HG02973 (cell line): ENCODE results near the gene ASCL5.

Experiments
- ATAC-seq: cut with Tn5 transposase; IDR thresholded peaks from one replicate; pipeline ENCODE4 v1.9.1; 2021; ENCODE audit warnings: moderate library complexity; ENCODE audit not compliant: unreplicated experiment

ASCL5 gene

GRCh38 chr1:201136355-201137023 lies 9.5 kb upstream of the ASCL5 start:
- no peak for ATAC-seq

DNA sequence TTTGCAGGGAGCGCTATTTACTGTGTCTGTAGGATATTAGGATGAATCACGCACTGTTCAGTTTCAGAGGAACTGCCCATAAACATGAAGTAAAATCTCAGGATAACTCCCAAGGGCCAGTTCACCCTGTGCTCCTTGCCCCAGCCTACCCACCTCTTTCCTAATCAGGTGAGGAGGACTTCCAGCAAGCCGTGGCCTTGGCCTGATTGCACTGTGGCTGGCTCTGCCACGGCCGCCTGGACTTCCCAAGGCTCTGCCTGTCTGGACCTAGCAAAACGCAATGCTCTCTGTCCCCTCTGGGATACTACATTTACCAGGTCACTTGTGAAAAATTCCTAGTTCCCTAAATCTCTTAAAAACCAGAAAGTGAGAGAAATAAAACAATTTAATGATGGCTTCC lies 7.4 kb upstream of the ASCL5 start:
- ATAC-seq: no peak

DNA sequence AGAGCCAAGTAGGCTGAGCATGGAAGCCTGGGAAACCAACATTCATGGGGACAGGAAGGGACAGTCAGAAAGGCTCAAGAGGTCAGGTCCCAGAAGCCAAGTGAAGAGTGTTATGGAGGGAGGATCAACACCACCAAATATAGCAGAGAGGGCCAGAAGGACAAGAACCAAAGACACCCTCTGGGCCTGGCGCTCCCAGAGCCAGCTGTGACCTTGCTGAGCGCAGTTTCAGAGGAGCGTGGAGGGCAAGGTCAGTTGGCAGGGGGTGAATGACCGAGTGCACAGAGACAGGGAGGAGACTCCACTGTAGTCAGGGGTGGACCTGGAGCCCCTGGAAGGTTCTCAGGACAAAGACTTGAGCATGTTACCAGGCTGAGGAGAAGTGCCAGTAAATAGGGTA lies 4.4 kb upstream of the ASCL5 start:
- ATAC-seq: no peak

GRCh38 chr1:201128962-201129361 lies 2.0 kb upstream of the ASCL5 start:
- ATAC-seq: no peak

- no peak for ATAC-seq
Measured at GRCh38 chr1:201128476-201128875, 1.5 kb upstream of the ASCL5 start.

GRCh38 chr1:201127755-201128455 lies 921 bp upstream of the ASCL5 start:
- no peak for ATAC-seq

DNA sequence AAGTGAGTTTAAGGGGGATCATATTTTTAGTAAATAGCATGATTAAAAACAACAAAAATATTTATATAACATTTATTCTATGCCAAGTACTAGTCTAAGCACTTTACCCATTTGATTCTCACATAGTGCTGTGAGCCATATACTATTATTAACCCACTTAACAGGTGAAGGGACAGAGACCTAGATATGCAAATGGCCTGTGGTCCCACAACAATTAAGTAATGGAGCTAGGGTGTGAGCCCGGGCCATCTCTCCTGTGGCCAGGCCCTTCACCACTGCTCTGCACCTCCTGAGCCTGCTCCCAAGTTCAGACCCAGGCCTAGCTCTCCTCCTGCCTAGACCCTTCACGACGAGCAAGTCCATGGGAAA lies 537 bp downstream of the ASCL5 start:
- no peak for ATAC-seq

DNA sequence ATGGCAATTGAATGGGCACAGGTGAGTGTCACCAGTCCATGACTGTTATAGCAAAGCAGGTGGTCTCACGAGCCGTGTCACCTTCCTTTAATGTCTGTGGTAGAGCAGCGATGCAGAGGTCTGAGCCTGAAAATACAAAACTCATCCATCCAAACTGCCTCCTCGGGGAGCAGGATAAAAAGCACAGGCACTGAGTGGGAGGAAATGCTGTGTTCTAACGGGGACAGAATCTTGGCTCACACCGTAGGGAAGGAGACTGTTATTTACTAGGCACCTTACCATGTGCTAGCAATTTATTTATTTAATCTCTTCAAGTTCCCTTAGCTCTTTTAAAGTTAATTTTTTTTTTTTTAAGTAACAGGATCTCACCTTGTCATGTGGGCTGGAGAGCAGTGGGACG lies 1.2 kb downstream of the ASCL5 start:
- no peak for ATAC-seq

GRCh38 chr1:201125019-201125418 lies 2.0 kb downstream of the ASCL5 start:
- ATAC-seq: no peak

- no peak for ATAC-seq
Measured at GRCh38 chr1:201123866-201124265, 3.1 kb downstream of the ASCL5 start.

GRCh38 chr1:201122321-201122957 lies 4.5 kb downstream of the ASCL5 start:
- ATAC-seq: no peak

DNA sequence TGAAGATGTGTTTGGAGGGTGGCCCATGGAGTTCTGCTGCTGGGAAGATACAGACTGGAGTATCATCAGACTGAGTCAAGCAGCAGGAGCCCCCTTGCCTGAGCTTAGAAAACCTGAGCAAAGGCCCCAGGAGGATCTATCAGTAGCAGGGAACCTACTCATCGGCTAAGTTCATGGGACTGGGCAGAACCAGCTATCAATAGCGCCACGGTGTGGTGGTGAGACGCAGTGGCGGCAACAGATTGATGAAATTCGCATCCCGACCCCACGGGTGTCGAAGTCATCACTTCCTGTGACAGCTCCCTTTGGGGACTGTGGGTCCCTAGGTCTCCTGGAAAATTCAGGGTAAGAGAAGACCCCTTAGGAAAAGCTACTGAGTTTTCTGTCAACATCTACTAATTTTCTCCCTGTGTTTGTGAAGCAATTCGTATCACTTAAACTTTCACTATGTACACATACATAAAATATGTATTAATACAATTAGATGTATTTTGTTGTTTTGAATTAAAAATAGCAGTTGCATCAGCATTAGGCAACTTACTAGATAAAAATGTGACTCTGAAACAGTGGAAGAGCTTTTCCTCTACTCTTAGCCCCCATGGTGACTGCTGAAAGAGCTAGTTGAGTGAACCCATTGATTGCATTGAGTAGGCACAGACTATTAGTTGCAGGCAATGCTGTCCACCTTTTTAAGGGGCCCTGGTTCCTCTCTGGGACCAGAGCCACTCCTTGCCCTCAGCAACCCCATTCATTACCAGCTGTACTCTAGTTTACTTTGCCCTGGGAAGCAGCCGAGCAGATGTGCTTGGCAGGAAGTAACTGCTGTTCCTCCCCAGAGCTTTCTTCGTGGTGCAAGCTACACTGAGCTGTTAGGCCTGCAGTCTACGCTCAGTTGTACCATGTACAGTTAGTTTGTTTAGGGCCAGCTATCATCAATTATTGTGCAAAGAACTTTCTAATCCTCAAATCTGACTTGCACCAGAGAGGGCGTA lies 7.5 kb downstream of the ASCL5 start:
- ATAC-seq: no peak

DNA sequence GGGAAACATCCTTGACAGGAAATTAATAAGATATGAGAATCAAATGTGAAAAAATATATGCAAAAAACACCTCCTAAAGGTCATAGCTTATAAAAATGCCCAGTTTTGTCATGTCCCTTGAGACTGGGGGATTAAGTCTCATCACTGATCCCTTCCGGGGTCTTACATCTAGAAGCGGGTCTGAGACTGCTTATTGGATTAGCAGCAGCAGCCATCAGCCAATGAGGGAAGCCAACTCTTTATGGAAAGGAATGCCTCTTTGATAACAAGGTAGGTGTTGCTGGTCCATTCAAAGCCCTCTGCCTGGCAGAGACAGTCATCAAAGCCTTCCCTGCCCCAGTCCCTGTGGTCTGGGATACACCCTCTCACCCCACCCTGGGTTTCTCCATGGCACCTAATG lies 10.9 kb downstream of the ASCL5 start:
- ATAC-seq: no peak

GRCh38 chr1:201115390-201115937 lies 11.5 kb downstream of the ASCL5 start:
- ATAC-seq: no peak

GRCh38 chr1:201114245-201115131 lies 12.5 kb downstream of the ASCL5 start:
- ATAC-seq: peak; percentile 88

- ATAC-seq: no peak
Measured at GRCh38 chr1:201113451-201114244, 13.3 kb downstream of the ASCL5 start.

DNA sequence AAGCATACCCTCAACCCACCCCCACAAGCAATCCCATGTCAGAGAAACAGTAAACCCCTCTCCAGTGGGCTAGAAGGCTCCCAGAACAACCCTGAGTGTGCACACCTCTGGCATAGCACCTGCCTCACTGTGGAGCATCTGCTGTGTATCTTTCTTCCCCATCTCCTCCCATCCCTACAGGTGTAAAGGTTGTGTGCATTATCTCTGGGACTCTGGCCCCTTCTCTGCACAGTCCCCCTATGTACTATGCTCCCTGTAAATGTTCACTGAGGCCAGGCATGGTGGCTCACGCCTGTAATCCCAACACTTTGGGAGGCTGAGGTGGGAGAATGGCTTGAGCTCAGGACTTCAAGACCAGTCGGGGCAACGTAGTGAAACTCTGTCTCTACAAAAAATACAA lies 14.1 kb downstream of the ASCL5 start:
- no peak for ATAC-seq

DNA sequence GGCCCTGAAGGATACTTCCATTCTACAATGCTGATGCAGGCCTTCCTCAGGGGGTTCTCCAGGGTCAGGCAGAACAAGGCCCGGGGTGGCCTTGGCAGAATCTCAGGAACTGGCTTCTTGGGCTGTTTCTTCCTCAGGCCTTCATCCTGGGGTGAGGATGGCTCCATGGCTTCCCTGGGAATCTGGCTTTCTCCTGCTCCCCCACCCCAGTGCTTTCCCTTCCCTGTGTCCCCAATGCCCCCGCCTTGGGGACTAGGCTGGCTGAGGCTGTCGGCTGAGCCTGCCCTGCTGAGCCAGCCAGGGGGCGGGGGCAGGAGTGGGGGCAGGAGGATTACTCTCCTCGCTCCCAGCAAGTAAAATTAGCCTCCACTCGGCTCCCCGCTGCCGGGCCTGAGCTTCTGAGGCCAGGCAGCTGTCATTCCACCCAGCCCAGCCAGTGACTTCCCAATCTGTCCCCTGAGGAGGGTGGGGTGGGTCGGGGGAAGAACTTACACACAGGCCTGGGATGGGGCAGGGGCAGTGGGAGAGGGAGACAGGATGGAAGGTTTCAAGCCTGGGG lies 14.7 kb downstream of the ASCL5 start, which contains the start of gene CACNA1S:
CACNA1S (minus strand) TSS at position 254 of the 559 bp plus-strand sequence; CDS start at position 167, 87 bp downstream.
- no peak for ATAC-seq

DNA sequence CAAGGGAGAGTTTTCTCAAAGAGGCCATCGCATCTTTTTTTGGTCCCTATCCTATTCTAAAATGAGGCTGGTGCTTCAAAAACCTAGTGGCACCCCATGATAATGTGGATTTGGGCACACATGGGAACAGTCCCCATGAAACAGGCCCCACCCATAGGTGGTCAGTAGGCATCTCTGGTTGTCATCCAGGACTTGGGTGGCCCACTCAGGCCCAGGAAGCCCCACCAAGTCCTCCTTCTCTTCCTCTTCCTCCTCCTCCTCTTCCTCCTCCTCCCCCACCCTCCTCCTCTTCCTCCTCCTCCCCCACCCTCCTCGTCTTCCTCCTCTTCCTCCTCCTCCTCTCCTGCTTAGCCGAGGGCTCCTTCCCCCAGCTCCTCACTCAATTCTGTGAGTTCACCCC lies 15.3 kb downstream of the ASCL5 start:
- no peak for ATAC-seq
